Rectal smooth muscle tissue (tissue), 1 donor: Measurements from ENCODE around the gene KCNT2.
"Not testable (repeated sequence)": the region's sequence is repeated elsewhere in the genome, so short reads cannot be mapped to it uniquely, and the experiment has no call there.

ENCODE experiments used
- H3K27ac ChIP-seq: one replicate; pipeline ENCODE4 v1.7.0; 2013; ENCODE audit warnings: low read depth, low read length, inconsistent platforms
- H3K27me3 ChIP-seq: one replicate; pipeline ENCODE4 v1.7.0; 2013; ENCODE audit warnings: low read length; ENCODE audit not compliant: control insufficient read depth, insufficient read depth
- H3K36me3 ChIP-seq: one replicate; pipeline ENCODE4 v1.7.0; 2013; ENCODE audit warnings: low read length; ENCODE audit not compliant: control insufficient read depth, insufficient read depth
- H3K4me1 ChIP-seq: one replicate; pipeline ENCODE4 v1.7.0; 2013; ENCODE audit warnings: low read length; ENCODE audit not compliant: control insufficient read depth, insufficient read depth
- H3K4me3 ChIP-seq: one replicate; pipeline ENCODE4 v1.7.0; 2013; ENCODE audit warnings: low read length
- H3K9ac ChIP-seq: one replicate; pipeline ENCODE4 v1.7.0; 2013; ENCODE audit warnings: low read length

The KCNT2 gene

DNA sequence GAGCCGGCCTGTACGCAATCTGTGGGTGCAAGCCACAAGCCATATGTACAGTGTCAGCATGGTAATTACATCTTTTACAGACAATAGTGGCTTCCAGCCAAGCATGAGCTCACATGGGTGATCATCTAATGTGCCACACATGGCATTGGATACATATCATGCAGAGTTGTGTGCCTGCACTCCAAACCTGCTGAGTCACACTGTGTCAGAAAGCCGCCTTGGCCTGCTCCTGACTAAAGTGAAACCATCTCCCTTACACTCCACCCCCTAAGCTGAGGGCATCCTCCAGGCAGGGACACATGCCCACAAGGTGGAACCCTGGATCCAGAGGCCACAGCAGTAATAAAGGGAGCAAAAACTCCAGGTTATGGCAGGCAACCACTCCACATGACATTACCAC is 72.5 kb downstream of the KCNT2 start:
- H3K4me3 ChIP-seq, result no peak overlapping the region
- no peaks in the 10 kb centered on the region for H3K27me3 ChIP-seq
- H3K36me3 ChIP-seq, result no peaks in the 10 kb centered on the region
- no peak overlapping the region for H3K27ac ChIP-seq
- no peaks in the 10 kb centered on the region for H3K4me1 ChIP-seq
- H3K9ac ChIP-seq, result no peak overlapping the region

GRCh38 chr1:196531737-196532524 is 76.3 kb downstream of the KCNT2 start:
- H3K4me1 ChIP-seq, result no peaks in the 10 kb centered on the region
- H3K36me3 ChIP-seq, result no peaks in the 10 kb centered on the region
- no peaks in the 10 kb centered on the region for H3K27me3 ChIP-seq
- no peak overlapping the region for H3K9ac ChIP-seq
- H3K4me3 ChIP-seq, result no peak overlapping the region
- no peak overlapping the region for H3K27ac ChIP-seq

DNA sequence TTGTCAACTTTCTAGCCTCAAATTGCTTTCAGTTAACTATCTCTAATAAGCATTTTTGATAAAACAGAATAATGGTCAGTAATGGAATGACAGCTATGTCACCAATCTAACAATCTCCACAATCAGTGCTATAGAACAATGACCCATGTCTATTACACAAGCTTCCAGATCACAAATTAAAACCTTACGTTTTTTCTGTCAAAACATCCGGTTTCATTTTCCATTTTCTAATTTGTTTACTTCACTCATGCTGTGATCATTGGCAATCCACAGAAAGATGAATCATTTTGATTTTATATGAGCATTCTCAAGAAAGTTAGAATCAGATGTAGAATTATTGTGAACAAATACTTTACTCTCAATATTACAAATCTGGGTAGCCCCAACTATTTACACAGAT is 80.3 kb downstream of the KCNT2 start:
- Histone ChIP-seq H3K4me1 (no peaks in the 10 kb centered on the region), H3K36me3 (no peaks in the 10 kb centered on the region), H3K9ac (no peak overlapping the region), H3K27ac (no peak overlapping the region), H3K4me3 (no peak overlapping the region), H3K27me3 (no peaks in the 10 kb centered on the region)

GRCh38 chr1:196522574-196523345 is 85.5 kb downstream of the KCNT2 start:
- not testable (repeated sequence) for H3K9ac ChIP-seq, H3K4me1 ChIP-seq, H3K27me3 ChIP-seq, H3K36me3 ChIP-seq, H3K4me3 ChIP-seq, H3K27ac ChIP-seq

- H3K36me3 ChIP-seq, result no peaks in the 10 kb centered on the region
- no peak overlapping the region for H3K4me3 ChIP-seq
- no peaks in the 10 kb centered on the region for H3K4me1 ChIP-seq
- H3K9ac ChIP-seq, result no peak overlapping the region
- H3K27ac ChIP-seq, result no peak overlapping the region
- H3K27me3 ChIP-seq, result no peaks in the 10 kb centered on the region
These were observed 91.0 kb downstream of the KCNT2 start for GRCh38 chr1:196517193-196517592.

- Histone ChIP-seq H3K4me3 (no peak overlapping the region), H3K27ac (no peak overlapping the region), H3K4me1 (no peaks in the 10 kb centered on the region), H3K9ac (no peak overlapping the region), H3K36me3 (no peaks in the 10 kb centered on the region), H3K27me3 (no peaks in the 10 kb centered on the region)
These were observed 91.9 kb downstream of the KCNT2 start for GRCh38 chr1:196516373-196516772.

- Histone ChIP-seq H3K27me3 (no peaks in the 10 kb centered on the region), H3K4me1 (no peaks in the 10 kb centered on the region), H3K27ac (no peak overlapping the region), H3K36me3 (no peaks in the 10 kb centered on the region), H3K9ac (no peak overlapping the region), H3K4me3 (no peak overlapping the region)
These were observed 92.3 kb downstream of the KCNT2 start for GRCh38 chr1:196515904-196516303.

- no peaks in the 10 kb centered on the region for H3K4me1 ChIP-seq
- H3K27ac ChIP-seq, result no peak overlapping the region
- H3K36me3 ChIP-seq, result no peaks in the 10 kb centered on the region
- no peaks in the 10 kb centered on the region for H3K27me3 ChIP-seq
- no peak overlapping the region for H3K9ac ChIP-seq
- H3K4me3 ChIP-seq, result no peak overlapping the region
These were observed 94.4 kb downstream of the KCNT2 start for GRCh38 chr1:196513821-196514220.

GRCh38 chr1:196510451-196510850 is 97.8 kb downstream of the KCNT2 start:
- Histone ChIP-seq H3K9ac (no peak overlapping the region), H3K27me3 (no peaks in the 10 kb centered on the region), H3K4me1 (no peaks in the 10 kb centered on the region), H3K27ac (no peak overlapping the region), H3K36me3 (no peaks in the 10 kb centered on the region), H3K4me3 (no peak overlapping the region)

- not testable (repeated sequence) for H3K9ac ChIP-seq
These were observed 104.0 kb downstream of the KCNT2 start for GRCh38 chr1:196504224-196504623.

GRCh38 chr1:196502437-196502836 is 105.8 kb downstream of the KCNT2 start:
- Histone ChIP-seq H3K27me3 (no peaks in the 10 kb centered on the region), H3K4me1 (no peaks in the 10 kb centered on the region), H3K36me3 (no peaks in the 10 kb centered on the region), H3K4me3 (no peak overlapping the region), H3K9ac (no peak overlapping the region), H3K27ac (no peak overlapping the region)

More at GRCh38 chr1:196504224-196504623, 104.0 kb downstream of the KCNT2 start:
- H3K27me3 ChIP-seq, H3K4me1 ChIP-seq, H3K4me3 ChIP-seq, H3K36me3 ChIP-seq, H3K27ac ChIP-seq: not testable (repeated sequence)

GRCh38 chr1:196501760-196502428 is 106.3 kb downstream of the KCNT2 start:
- Histone ChIP-seq H3K27ac (no peak overlapping the region), H3K4me1 (no peaks in the 10 kb centered on the region), H3K4me3 (no peak overlapping the region), H3K36me3 (no peaks in the 10 kb centered on the region), H3K9ac (no peak overlapping the region), H3K27me3 (no peaks in the 10 kb centered on the region)
